ENCODE data around the gene MMP2. TPM values are rescaled to one million over a fixed set of nuclear protein-coding genes. Genes with fewer than 3 reads are reported as not detected.

The MMP2 gene
- total and polyA plus RNA-seq, 2 donors (not counting 1 experiment from before 2014, with no cell fraction given), result 760 to 1,311 TPM

GRCh38 chr16:55489956-55490265 is 10.9 kb downstream of the MMP2 start:
- Histone ChIP-seq H3K4me3 (replicated peaks in 1 of 4; ENCODE audit: control extremely low read depth in 1 of 4, insufficient read depth in 1 of 4, low read depth in 3 of 4, low read length in 4 of 4) (no peak overlapping the region), H3K4me2 (ENCODE audit: extremely low read depth, insufficient read depth, low read length) (no peak overlapping the region), H2AFZ (ENCODE audit: low read length) (no peak overlapping the region), H3K27me3 (ENCODE audit: control insufficient read depth, insufficient read depth, low read length) (no peaks in the 10 kb centered on the region), H3K4me1 (ENCODE audit: control insufficient read depth, extremely low read depth, insufficient read depth, low read length) (peaks cover 26% of the 10 kb centered on the region), H3K79me2 (ENCODE audit: control insufficient read depth, insufficient read depth, low read length) (peaks cover 5% of the 10 kb centered on the region), H3K9ac (ENCODE audit: insufficient read depth, low read length) (no peak overlapping the region), H3K9me3 (ENCODE audit: control insufficient read depth, insufficient read depth, low read depth, low read length) (no peaks in the 10 kb centered on the region), H4K20me1 (ENCODE audit: control insufficient read depth, extremely low read depth, insufficient read depth, low read length) (no peaks in the 10 kb centered on the region), H3K36me3 (ENCODE audit: control insufficient read depth, insufficient read depth, low read length) (peaks cover 51% of the 10 kb centered on the region), H3K27ac (ENCODE audit: insufficient read depth, low read length) (no peak overlapping the region)
- no peak for TF ChIP-seq EZH2 (IDR thresholded peaks at IDR 0.05; ENCODE audit: low read length, missing control alignments)
- no peak for TF ChIP-seq CTCF (conservative IDR thresholded peaks at IDR 0.05 in 1 of 2, IDR thresholded peaks at IDR 0.05 in 1 of 2; ENCODE audit: low read depth in 1 of 2, low read length in 2 of 2)
- DNase-seq (ENCODE audit: low read depth in 2 of 2), result no peak

DNA sequence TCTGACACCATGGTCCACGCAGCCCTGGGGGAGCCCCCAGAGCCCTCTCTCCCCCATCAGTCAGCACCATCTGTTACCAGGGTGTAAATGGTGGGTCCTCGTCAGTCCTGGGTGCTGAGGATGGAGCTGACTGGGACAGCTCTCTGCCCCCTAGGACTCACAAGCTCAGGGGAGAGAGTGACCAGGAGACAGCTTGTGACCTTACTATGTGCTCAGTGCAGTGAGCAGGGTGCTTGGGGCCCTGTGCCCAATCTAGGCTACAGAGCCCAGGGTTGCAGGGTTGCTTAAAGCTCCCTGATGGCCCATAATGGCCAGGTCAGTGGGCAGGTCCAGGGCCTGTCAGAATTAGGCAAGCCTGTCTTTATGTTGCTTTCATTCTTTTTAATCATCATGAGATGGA is 11.3 kb downstream of the MMP2 start:
- Histone ChIP-seq H3K27ac (ENCODE audit: insufficient read depth, low read length) (no peak overlapping the region), H3K4me1 (ENCODE audit: control insufficient read depth, extremely low read depth, insufficient read depth, low read length) (peaks cover 28% of the 10 kb centered on the region)
- no peak for DNase-seq (ENCODE audit: low read depth in 2 of 2)

DNA sequence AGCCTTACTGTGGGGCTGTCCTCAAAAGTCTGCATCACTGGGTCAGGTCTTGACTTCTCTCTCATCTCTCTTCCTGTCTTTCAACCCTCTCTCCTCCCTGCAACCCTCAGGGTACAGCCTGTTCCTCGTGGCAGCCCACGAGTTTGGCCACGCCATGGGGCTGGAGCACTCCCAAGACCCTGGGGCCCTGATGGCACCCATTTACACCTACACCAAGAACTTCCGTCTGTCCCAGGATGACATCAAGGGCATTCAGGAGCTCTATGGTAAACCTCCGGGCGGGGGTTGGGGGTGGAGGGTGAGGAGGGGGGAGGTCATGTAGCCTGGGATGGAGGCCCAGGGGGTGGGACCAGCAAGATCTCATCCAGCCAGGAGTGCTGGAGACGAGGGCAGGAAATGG is 12.7 kb downstream of the MMP2 start:
- Histone ChIP-seq H3K4me2 (ENCODE audit: extremely low read depth, insufficient read depth, low read length) (no peak overlapping the region), H3K27ac (ENCODE audit: insufficient read depth, low read length) (no peak overlapping the region), H3K79me2 (ENCODE audit: control insufficient read depth, insufficient read depth, low read length) (peaks cover 2% of the 10 kb centered on the region), H4K20me1 (ENCODE audit: control insufficient read depth, extremely low read depth, insufficient read depth, low read length) (no peaks in the 10 kb centered on the region), H3K9me3 (ENCODE audit: control insufficient read depth, insufficient read depth, low read depth, low read length) (no peaks in the 10 kb centered on the region), H3K36me3 (ENCODE audit: control insufficient read depth, insufficient read depth, low read length) (peaks cover 42% of the 10 kb centered on the region), H2AFZ (ENCODE audit: low read length) (no peak overlapping the region), H3K9ac (ENCODE audit: insufficient read depth, low read length) (no peak overlapping the region), H3K4me1 (ENCODE audit: control insufficient read depth, extremely low read depth, insufficient read depth, low read length) (peaks cover 25% of the 10 kb centered on the region), H3K4me3 (replicated peaks in 1 of 4; ENCODE audit: control extremely low read depth in 1 of 4, insufficient read depth in 1 of 4, low read depth in 3 of 4, low read length in 4 of 4) (no peak overlapping the region), H3K27me3 (ENCODE audit: control insufficient read depth, insufficient read depth, low read length) (no peaks in the 10 kb centered on the region)
- DNase-seq (ENCODE audit: low read depth in 2 of 2), result no peak
- TF ChIP-seq EZH2 (IDR thresholded peaks at IDR 0.05; ENCODE audit: low read length, missing control alignments) (no peak), CTCF (conservative IDR thresholded peaks at IDR 0.05 in 1 of 2, IDR thresholded peaks at IDR 0.05 in 1 of 2; ENCODE audit: low read depth in 1 of 2, low read length in 2 of 2) (no peak)

More for the DNA sequence above, 11.3 kb downstream of the MMP2 start:
- Histone ChIP-seq H3K36me3 (ENCODE audit: control insufficient read depth, insufficient read depth, low read length) (peaks cover 47% of the 10 kb centered on the region), H3K9ac (ENCODE audit: insufficient read depth, low read length) (no peak overlapping the region), H3K4me2 (ENCODE audit: extremely low read depth, insufficient read depth, low read length) (no peak overlapping the region), H2AFZ (ENCODE audit: low read length) (no peak overlapping the region), H4K20me1 (ENCODE audit: control insufficient read depth, extremely low read depth, insufficient read depth, low read length) (no peaks in the 10 kb centered on the region), H3K4me3 (replicated peaks in 1 of 4; ENCODE audit: control extremely low read depth in 1 of 4, insufficient read depth in 1 of 4, low read depth in 3 of 4, low read length in 4 of 4) (no peak overlapping the region), H3K79me2 (ENCODE audit: control insufficient read depth, insufficient read depth, low read length) (peaks cover 2% of the 10 kb centered on the region), H3K9me3 (ENCODE audit: control insufficient read depth, insufficient read depth, low read depth, low read length) (no peaks in the 10 kb centered on the region), H3K27me3 (ENCODE audit: control insufficient read depth, insufficient read depth, low read length) (no peaks in the 10 kb centered on the region)
- TF ChIP-seq CTCF (conservative IDR thresholded peaks at IDR 0.05 in 1 of 2, IDR thresholded peaks at IDR 0.05 in 1 of 2; ENCODE audit: low read depth in 1 of 2, low read length in 2 of 2), result no peak

Data from fibroblast of lung (primary cell).